Karpas-422 (cell line): ENCODE data around the gene KIF6. TPM values are rescaled to one million over a fixed set of nuclear protein-coding genes. Genes with fewer than 3 reads are reported as not detected.

Experiments
- DNase-seq: peaks from one replicate; pipeline ENCODE4 v3.0.0-alpha.2; 2015
- H2AFZ ChIP-seq: fragments of 200-600 bp; sonication (generic); 2 replicates; pipeline ENCODE4 v1.6.1; 2014; ENCODE audit warnings: antibody characterized with exemption, low read length, mixed read lengths
- H3K27ac ChIP-seq: fragments of 200-600 bp; sonication (generic); 2 replicates; pipeline ENCODE4 v1.5.1; 2014; ENCODE audit warnings: mild to moderate bottlenecking, low read length, moderate library complexity
- H3K27me3 ChIP-seq: fragments of 200-600 bp; sonication (generic); 2 replicates; pipeline ENCODE4 v1.6.1; 2014; ENCODE audit warnings: low read length, mixed read lengths
- H3K36me3 ChIP-seq: fragments of 200-600 bp; sonication (generic); 2 replicates; pipeline ENCODE4 v1.6.1; 2014; ENCODE audit warnings: low read length, mixed read lengths; ENCODE audit not compliant: insufficient read depth
- H3K4me1 ChIP-seq: fragments of 200-600 bp; sonication (generic); 2 replicates; pipeline ENCODE4 v1.6.1; 2014; ENCODE audit warnings: mild to moderate bottlenecking, low read length, mixed read lengths
- H3K4me2 ChIP-seq: fragments of 200-600 bp; sonication (generic); 2 replicates; pipeline ENCODE4 v1.6.1; 2014; ENCODE audit warnings: low read length, low read depth, mild to moderate bottlenecking; ENCODE audit not compliant: poor library complexity, severe bottlenecking
- H3K4me3 ChIP-seq: fragments of 200-600 bp; sonication (generic); 2 replicates; pipeline ENCODE4 v1.5.1; 2014; ENCODE audit warnings: mild to moderate bottlenecking, antibody characterized with exemption, low read length, mixed read lengths
- H3K79me2 ChIP-seq: fragments of 200-600 bp; sonication (generic); 2 replicates; pipeline ENCODE4 v1.6.1; 2014; ENCODE audit warnings: mild to moderate bottlenecking, low read length, mixed read lengths
- H3K9ac ChIP-seq: fragments of 200-600 bp; sonication (generic); 2 replicates; pipeline ENCODE4 v1.6.0; 2014; ENCODE audit warnings: low read length
- H3K9me2 ChIP-seq: fragments of 200-600 bp; sonication (generic), shearing (Covaris generic); replicated peaks from 2 replicates; pipeline ENCODE4 v1.6.0; 2014; ENCODE audit warnings: mild to moderate bottlenecking, low read length, moderate library complexity; ENCODE audit not compliant: insufficient read depth
- H3K9me3 ChIP-seq: fragments of 300-700, 200-600 bp; sonication (generic); 2 replicates; pipeline ENCODE4 v1.6.1; 2014; ENCODE audit warnings: low read length, mixed read lengths
- H4K20me1 ChIP-seq: fragments of 200-600 bp; sonication (generic); 2 replicates; pipeline ENCODE4 v1.6.1; 2014; ENCODE audit warnings: mild to moderate bottlenecking, antibody characterized with exemption, low read length, low read depth; ENCODE audit not compliant: insufficient read depth
- total RNA-seq: library from RNA; depleted of rRNA; stranded (reverse); fragments of >200 nt; shearing (Covaris generic); gene quantifications from 2 replicates; pipeline ENCODE4 v1.2.3, GENCODE V29; 2014; ENCODE audit warnings: low replicate concordance

The KIF6 gene
- total RNA-seq, 1 experiment from 2014 or later = not detected

DNA sequence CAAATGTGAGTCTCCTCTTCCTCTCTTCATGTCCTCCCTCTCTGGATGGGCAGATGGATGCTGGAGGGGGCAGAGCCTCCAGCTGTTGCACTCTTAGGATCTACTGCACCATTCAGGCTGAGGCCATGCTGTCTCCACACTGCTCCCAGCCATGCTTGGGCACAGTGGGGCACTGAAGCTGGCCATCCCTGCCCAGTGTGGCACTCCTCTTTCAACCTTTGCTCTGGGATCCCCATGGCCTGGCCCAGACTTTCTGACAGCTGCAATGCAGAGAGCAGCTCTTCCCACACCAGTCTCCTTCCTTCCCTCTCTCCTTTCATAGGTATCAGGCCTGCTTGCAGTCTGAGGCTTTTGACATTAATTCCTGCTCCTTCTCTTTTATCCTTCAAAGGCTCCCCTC, 420.3 kb downstream of the KIF6 start:
- Histone ChIP-seq H3K36me3 (no peaks in the 10 kb centered on the region), H3K27ac (no peak overlapping the region), H3K4me3 (no peak overlapping the region), H3K27me3 (no peaks in the 10 kb centered on the region), H2AFZ (no peak overlapping the region), H4K20me1 (no peaks in the 10 kb centered on the region), H3K4me2 (no peak overlapping the region), H3K9me2 (no peaks in the 10 kb centered on the region), H3K4me1 (no peaks in the 10 kb centered on the region), H3K9ac (no peak overlapping the region), H3K9me3 (no peaks in the 10 kb centered on the region), H3K79me2 (no peaks in the 10 kb centered on the region)
- no peak for DNase-seq

- no peak overlapping the region for H2AFZ ChIP-seq
- no peaks in the 10 kb centered on the region for H3K27me3 ChIP-seq
- H3K9ac ChIP-seq = no peak overlapping the region
- H4K20me1 ChIP-seq = no peaks in the 10 kb centered on the region
- H3K27ac ChIP-seq = no peak overlapping the region
- H3K4me1 ChIP-seq = no peaks in the 10 kb centered on the region
- H3K9me3 ChIP-seq = no peaks in the 10 kb centered on the region
- no peak overlapping the region for H3K4me2 ChIP-seq
- H3K36me3 ChIP-seq = no peaks in the 10 kb centered on the region
- DNase-seq = no peak
- H3K9me2 ChIP-seq = no peaks in the 10 kb centered on the region
- H3K4me3 ChIP-seq = no peak overlapping the region
- no peaks in the 10 kb centered on the region for H3K79me2 ChIP-seq
Observed at GRCh38 chr6:39303425-39304153, 421.6 kb downstream of the KIF6 start.

- no peaks in the 10 kb centered on the region for H3K79me2 ChIP-seq
- H3K4me1 ChIP-seq = no peaks in the 10 kb centered on the region
- H3K27me3 ChIP-seq = no peaks in the 10 kb centered on the region
- peak; percentile 92 for DNase-seq
- no peaks in the 10 kb centered on the region for H3K9me2 ChIP-seq
- no peak overlapping the region for H3K27ac ChIP-seq
- peak overlapping the region; percentile 48; the same call in 1 of the 2 replicates for H2AFZ ChIP-seq
- H3K4me2 ChIP-seq = peak overlapping the region; percentile 40
- no peak overlapping the region for H3K4me3 ChIP-seq
- no peaks in the 10 kb centered on the region for H3K9me3 ChIP-seq
- H3K36me3 ChIP-seq = no peaks in the 10 kb centered on the region
- no peaks in the 10 kb centered on the region for H4K20me1 ChIP-seq
- no peak overlapping the region for H3K9ac ChIP-seq
Observed at GRCh38 chr6:39302669-39303424, 422.4 kb downstream of the KIF6 start.

- Histone ChIP-seq H3K27me3 (no peaks in the 10 kb centered on the region), H3K4me1 (no peaks in the 10 kb centered on the region), H3K36me3 (no peaks in the 10 kb centered on the region), H3K27ac (no peak overlapping the region), H4K20me1 (no peaks in the 10 kb centered on the region), H3K9ac (no peak overlapping the region), H3K9me2 (no peaks in the 10 kb centered on the region), H3K4me3 (no peak overlapping the region), H3K9me3 (no peaks in the 10 kb centered on the region), H3K4me2 (no peak overlapping the region), H2AFZ (no peak overlapping the region), H3K79me2 (no peaks in the 10 kb centered on the region)
- no peak for DNase-seq
Observed at GRCh38 chr6:39302011-39302410, 423.2 kb downstream of the KIF6 start.

- no peaks in the 10 kb centered on the region for H3K36me3 ChIP-seq
- H3K4me1 ChIP-seq = no peaks in the 10 kb centered on the region
- DNase-seq = peak; percentile 58
- H3K9ac ChIP-seq = no peak overlapping the region
- no peaks in the 10 kb centered on the region for H3K27me3 ChIP-seq
- H3K4me3 ChIP-seq = no peak overlapping the region
- no peaks in the 10 kb centered on the region for H4K20me1 ChIP-seq
- H3K79me2 ChIP-seq = no peaks in the 10 kb centered on the region
- H3K9me3 ChIP-seq = no peaks in the 10 kb centered on the region
- no peak overlapping the region for H2AFZ ChIP-seq
- H3K27ac ChIP-seq = no peak overlapping the region
- H3K4me2 ChIP-seq = no peak overlapping the region
- H3K9me2 ChIP-seq = no peaks in the 10 kb centered on the region
Observed at GRCh38 chr6:39301606-39302005, 423.6 kb downstream of the KIF6 start.

GRCh38 chr6:39300739-39301138, 424.5 kb downstream of the KIF6 start:
- no peak for DNase-seq
- no peaks in the 10 kb centered on the region for H3K36me3 ChIP-seq
- no peaks in the 10 kb centered on the region for H4K20me1 ChIP-seq
- no peaks in the 10 kb centered on the region for H3K4me1 ChIP-seq
- H3K27me3 ChIP-seq = no peaks in the 10 kb centered on the region
- H3K79me2 ChIP-seq = no peaks in the 10 kb centered on the region
- H3K4me3 ChIP-seq = no peak overlapping the region
- no peaks in the 10 kb centered on the region for H3K9me2 ChIP-seq
- H2AFZ ChIP-seq = no peak overlapping the region
- no peak overlapping the region for H3K27ac ChIP-seq
- no peak overlapping the region for H3K4me2 ChIP-seq
- H3K9ac ChIP-seq = no peak overlapping the region
- H3K9me3 ChIP-seq = no peaks in the 10 kb centered on the region

- H3K4me3 ChIP-seq = no peak overlapping the region
- H3K36me3 ChIP-seq = no peaks in the 10 kb centered on the region
- no peaks in the 10 kb centered on the region for H3K79me2 ChIP-seq
- H3K4me1 ChIP-seq = no peaks in the 10 kb centered on the region
- H3K9me3 ChIP-seq = no peaks in the 10 kb centered on the region
- H3K27ac ChIP-seq = no peak overlapping the region
- H3K9me2 ChIP-seq = no peaks in the 10 kb centered on the region
- H3K4me2 ChIP-seq = no peak overlapping the region
- H3K27me3 ChIP-seq = no peaks in the 10 kb centered on the region
- DNase-seq = no peak
- H3K9ac ChIP-seq = no peak overlapping the region
- H4K20me1 ChIP-seq = no peaks in the 10 kb centered on the region
- no peak overlapping the region for H2AFZ ChIP-seq
Observed at GRCh38 chr6:39298061-39298460, 427.1 kb downstream of the KIF6 start.

DNA sequence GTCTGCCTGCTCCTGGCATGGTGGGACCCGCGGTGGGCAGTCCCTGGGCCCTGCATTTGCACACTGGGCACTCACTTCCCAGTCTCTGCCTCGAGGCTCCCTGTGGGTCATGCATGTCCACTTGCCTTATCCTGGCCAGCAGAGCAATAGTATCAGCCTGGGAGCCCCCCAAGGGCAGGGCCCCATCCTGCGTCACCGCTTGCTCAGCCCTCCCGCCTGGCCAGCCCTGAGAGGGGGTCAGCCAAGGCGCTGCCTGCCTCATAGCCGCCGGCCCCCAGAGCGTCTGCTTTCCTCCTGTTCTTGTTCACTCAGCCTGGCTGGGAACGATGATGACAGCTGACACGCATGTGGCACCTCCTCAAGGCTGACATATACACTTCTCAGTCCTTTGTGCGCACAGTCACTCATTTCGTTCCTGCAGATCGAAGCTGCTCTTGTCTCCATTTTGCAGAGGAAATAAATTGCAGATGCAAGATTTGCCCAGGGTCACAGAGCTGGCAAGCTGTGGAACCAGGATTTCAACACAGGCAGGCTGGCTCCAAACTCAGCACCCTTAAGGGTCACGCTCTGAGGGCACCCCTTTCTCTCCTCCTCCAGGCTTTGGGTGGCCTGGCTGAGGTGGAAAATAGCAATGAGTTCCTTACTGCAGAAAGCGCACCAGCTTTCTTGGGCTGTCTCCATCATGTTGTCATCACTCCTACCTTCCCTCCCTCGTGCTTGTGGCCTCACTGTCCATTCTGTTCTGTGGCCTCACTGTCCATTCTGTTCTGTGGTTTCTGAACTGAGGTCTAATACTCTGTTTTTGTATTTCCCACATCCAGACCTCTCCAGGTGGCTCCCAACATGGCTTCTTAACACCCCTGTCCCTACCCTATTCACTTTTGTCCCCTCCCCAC, 428.2 kb downstream of the KIF6 start:
- no peak for DNase-seq
- Histone ChIP-seq H3K9ac (no peak overlapping the region), H3K4me2 (no peak overlapping the region), H3K4me1 (no peaks in the 10 kb centered on the region), H3K27ac (no peak overlapping the region), H2AFZ (no peak overlapping the region), H3K27me3 (no peaks in the 10 kb centered on the region), H3K36me3 (no peaks in the 10 kb centered on the region), H3K79me2 (no peaks in the 10 kb centered on the region), H3K9me2 (no peaks in the 10 kb centered on the region), H3K4me3 (no peak overlapping the region), H4K20me1 (no peaks in the 10 kb centered on the region), H3K9me3 (no peaks in the 10 kb centered on the region)
